Stimulated activated CD4-positive, alpha-beta T cell treated with anti-CD3 and anti-CD28 coated beads, TNF-alpha, amount 100 ng/mL, for 1 hour (primary cell): Measurements from ENCODE around the gene SMPD3.

Source experiments
- DNase-seq, 3 donors: peaks; one replicate each; pipeline ENCODE4 v3.0.0-alpha.2; 2020; ENCODE audit warnings: low read depth in 3 of 3, low spot score in 1 of 3

Gene SMPD3

GRCh38 chr16:68472581-68472980, 24.3 kb upstream of the SMPD3 start:
- no peak for DNase-seq

GRCh38 chr16:68470461-68471150, 22.3 kb upstream of the SMPD3 start:
- DNase-seq: no peak

DNA sequence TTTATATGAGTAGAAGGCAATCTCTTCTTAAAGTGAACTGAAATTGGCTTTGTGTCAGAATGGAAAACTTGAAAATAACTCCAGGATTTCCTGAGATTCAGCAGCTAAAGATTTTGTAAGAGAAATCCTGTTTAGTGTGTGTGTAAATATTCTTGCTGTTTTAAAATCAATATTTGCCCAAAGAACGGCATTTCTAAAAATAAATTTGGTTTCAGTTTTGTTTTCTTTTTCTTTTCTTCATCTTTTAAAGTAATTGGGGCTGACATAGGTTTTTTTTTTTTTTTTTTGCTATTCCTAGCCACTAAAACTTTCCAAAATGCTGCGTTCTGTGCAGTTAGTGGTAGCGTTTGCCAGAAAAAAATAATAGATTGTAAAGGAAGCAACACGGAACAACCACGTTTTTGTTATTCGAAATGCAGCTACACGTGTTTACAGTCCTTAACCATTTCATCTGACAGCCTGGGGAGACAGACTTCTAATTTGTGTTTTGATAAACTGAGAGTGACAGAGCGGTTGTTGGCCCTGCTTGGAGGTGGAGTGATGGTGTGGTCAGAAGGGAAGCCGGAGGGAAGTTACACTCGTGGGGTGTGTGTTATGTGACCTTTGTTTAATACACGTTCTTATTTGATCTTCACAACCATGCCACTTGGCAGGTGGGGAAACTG, 21.6 kb upstream of the SMPD3 start:
- DNase-seq: no peak

- no peak for DNase-seq
These were observed 20.5 kb upstream of the SMPD3 start for GRCh38 chr16:68468842-68469241.

DNA sequence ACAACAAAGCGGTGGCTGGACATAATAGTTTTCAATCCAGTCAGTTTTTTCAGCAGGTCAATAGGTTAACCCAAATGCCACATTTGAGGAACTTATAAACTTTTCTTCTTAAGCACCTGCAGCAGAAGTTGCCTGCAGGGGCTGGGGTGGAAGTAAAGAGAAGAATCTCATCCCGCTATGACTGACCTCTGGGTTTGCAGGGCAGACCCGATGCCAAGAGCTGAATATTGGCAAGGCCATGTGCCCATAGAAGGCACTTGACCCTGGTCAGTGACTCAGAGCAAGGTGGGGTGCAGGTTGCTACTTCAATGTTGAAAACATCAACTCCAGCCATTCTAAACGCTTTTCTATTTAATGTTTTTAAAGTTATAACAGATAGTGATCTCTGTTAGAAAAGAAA, 17.9 kb upstream of the SMPD3 start:
- DNase-seq: no peak

GRCh38 chr16:68463904-68464303, 15.6 kb upstream of the SMPD3 start:
- DNase-seq: no peak

- DNase-seq: no peak
These were observed 11.8 kb upstream of the SMPD3 start for GRCh38 chr16:68460067-68460466.

DNA sequence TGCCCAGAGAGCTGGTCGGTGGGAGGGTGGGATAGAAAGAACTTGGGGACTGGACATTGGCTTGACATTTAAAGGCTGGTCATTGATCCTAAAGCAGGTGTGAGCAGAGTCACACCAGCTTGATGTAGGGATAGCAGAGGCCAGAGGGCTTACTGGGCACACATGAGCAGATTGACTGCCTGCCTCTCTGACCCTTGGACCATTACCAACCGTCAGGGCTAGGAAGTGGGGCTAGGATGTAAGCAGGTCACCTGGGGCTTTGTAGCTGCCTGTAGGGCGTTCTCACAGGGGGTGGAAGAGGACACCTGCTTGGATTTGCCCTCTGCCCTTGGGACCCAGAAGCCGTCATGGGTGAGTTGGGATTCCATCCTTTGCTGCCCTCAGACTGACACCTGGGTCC, 11.1 kb upstream of the SMPD3 start:
- DNase-seq: no peak

DNA sequence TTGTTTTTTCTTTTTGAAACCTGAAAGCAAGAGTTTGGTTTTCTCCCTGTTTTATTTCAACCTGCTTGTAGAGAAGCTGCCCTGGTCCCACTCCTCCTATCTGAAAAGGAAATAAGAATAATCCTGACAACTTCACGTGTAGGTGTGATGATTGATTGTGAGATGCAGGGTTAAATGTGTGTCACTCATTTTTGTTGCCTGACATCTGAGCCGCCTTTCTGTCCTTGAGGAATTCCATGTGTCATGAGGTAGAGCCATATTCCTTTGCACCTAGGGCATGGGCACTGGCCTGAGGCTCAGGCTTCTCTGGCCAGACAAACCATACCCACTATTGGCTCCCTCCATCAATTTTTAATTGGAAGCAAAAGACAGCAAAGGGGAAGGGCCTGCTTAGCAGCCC, 10.2 kb upstream of the SMPD3 start:
- no peak for DNase-seq

DNA sequence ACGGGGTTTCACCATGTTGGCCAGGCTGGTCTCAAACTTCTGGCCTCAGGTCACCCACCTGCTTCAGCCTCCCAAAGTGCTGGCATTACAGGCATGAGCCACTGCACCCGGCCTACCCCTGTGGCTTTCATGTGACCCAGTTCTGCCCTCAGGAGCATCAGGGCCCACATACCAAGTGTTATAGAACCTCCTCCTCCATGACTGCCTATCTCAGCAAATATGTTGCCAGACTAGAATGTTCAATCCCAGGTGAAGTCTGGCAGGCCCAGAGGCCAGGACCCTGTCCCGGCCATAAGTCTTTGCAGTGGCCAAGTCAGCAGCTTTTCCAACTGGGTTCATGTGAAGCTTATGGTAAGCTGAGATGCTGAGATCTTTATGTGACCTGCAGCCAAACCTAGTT, 9.8 kb upstream of the SMPD3 start:
- no peak for DNase-seq

GRCh38 chr16:68455631-68456030, 7.3 kb upstream of the SMPD3 start:
- DNase-seq: no peak

DNA sequence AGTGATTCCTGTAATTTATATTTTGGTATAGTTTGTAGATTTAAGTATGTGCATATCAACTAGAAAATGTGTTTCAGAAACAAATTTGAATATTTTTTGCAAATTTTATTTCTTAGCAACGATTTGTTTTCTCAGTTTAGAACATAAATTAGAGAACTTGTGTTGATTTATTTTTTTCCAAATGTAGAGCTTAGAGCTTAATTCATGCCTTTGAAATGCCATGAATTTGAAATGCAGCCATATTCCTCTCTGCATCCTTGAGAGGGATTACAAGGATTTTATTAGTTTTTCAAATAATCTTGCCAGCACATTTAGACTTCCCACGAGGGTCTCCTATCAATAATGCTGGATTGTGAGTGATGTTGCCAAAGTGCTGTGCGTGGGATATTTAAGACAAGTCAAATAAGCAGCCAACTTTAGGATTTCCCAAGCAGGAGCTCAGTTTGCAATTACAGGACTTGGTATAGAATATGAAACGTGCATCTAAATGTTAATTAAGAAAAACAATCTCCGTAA, 6.7 kb upstream of the SMPD3 start:
- no peak for DNase-seq

DNA sequence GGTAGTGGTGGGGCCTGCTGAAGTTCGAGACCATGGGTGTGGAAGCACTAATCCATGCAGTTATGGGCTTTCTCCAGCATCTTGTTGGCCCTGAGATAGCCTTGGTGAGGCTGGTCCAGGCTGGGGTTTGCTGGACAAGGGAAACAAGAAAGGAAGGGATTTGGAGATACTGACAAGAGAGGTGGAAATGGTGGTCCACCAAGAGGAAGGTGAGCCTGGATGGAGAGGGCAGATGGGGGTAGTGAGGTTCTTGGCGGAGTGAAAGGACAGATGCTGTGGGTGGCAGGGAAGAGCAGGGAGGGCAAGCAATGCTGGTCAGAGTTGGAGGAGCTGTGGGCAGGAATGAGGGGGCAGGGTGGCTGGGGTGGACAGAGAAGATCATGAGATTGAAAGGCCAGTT, 5.5 kb upstream of the SMPD3 start:
- no peak for DNase-seq

- no peak for DNase-seq
These were observed 3.9 kb upstream of the SMPD3 start for GRCh38 chr16:68452176-68452575.

DNA sequence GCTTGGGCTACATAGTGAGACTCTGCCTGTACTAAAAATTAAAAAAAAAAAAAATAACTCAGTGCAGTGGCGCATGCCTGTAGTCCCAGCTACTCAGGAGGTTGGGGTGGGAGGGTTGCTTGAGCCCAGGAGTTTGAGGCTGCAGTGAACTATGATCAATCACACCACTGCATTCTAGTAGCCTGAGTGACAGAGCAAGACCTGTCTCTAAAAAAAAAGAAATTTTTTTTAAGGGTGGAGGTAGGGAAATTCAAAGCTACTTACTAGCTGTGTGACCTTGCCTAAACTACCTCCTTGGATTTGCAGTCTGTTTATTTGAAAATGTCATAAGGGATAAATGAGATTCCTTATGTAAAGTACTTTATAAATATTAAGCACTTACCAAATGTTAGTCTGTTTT, 3.4 kb upstream of the SMPD3 start:
- DNase-seq: no peak

DNA sequence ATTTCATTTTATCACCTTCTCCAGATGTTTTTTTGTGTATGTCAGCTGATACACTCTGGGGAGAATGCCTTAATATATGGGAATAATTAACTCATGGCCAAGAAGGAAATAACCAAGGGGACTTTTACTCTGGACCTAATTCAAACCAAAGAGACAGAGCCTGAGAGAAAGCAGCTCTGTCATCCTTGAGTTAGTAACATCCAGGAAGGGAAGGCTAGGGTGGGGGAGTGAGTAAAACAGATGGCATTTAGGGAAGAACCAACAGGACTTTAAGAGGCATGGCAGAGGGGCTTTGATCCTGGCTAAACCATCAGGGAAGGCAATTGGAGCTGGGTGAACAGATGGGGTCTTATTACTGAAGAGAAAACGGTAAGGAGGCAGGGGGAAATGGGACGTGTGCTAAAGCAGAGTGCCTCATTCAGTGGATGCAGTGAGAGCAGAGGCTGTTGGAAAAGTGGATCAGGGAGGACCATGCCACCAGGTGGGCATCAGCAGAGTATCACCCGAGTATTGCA, 2.5 kb upstream of the SMPD3 start:
- DNase-seq: no peak

DNA sequence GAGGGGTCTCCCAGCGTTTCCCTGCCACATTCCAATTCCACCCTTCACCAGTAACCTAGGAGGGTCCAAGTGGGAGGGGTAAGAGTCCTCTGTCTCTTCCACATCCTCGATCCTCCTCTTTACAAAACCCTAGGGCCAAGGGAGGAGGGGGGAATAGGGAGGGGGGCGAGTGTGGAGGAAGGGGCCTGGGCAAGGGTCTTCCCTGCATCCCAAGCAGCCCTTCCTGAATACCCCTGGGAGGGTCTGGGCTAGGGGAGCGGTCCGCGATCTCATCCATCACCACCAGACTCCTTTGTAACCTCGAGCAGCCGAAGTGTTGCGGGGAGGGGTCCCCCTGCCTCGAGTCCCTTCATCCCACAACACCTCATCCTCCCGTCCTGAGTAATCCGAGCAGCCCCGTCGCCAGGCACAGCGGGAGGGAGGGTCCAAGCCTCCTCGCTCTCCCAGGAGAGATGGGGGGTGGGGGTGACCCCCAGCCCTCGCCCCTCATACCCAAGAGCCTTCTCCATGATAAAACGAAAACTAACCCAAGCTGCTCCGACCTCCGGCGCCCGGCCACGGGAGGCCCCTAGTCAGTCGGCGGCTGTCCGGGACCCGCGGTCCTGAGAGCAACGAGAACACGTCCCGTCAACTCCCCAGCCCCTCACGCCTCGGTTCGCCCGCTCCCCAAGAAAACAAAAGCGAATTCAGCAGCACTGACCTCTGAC, 502 bp downstream of the SMPD3 start:
- DNase-seq: peak in 1 of 3 donors; percentile 6

- DNase-seq: no peak
These were observed 1.3 kb downstream of the SMPD3 start for GRCh38 chr16:68446681-68447652.

DNA sequence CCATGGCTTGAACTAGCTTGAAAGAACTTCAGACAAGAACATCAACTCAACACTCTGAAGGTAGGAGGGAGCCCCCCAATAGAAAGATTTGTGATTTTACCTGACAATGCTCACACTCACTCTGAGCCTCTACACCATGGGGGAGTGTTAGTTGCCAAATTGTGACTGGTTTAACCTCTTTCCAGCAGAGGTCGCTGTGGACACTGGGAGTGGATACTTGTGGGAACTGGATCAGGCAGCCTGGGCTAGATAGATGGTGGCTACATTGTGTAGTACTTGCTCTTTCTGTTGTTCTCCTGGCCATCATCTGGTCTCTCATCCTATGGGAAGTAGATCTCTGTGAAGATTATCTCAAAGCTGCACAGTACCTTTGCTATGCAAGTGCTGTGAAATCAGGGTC, 2.9 kb downstream of the SMPD3 start:
- DNase-seq: no peak

DNA sequence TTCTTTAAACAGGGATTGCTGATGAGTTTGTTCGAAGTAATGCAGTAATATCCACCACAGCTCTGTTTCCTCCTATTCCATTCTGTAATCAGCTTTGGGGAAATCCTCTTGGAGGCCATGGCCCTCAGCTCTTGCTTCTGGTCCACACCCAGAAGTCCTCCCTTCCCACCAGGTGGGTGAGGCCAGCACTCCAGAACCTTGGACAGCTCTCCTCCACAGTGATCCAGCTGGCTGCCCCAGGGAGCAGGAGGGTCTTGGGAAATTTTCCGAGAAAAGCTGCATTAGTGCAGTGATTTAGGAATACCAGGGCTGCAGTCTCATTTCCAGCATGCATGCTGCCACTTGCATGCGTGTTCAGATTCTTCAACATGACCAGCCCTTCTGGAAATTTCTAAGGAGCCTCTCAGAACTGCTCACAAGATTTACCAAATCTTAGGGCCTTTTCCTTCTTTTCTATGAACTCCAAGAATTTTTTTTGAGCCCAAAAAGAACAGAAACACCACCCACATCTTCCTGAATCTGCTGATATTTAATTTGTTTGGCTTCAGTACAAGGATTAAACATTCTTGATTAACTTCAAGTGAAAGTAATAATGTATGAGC, 4.2 kb downstream of the SMPD3 start:
- no peak for DNase-seq
